SK-N-SH treated with all-trans-retinoic acid at 6 μM for 48 hours (cell line): ENCODE data around the gene HSPB6.

Experiments used
- BACH2 ChIP-seq: fragments of 250-450 bp; sonication (Bioruptor Pico); IDR thresholded peaks from 2 replicates; pipeline ENCODE4 v1.9.0; 2021; ENCODE audit warnings: mild to moderate bottlenecking, borderline replicate concordance
- CREB5 ChIP-seq: fragments of 250-450 bp; sonication (Bioruptor Pico); IDR thresholded peaks from 2 replicates; pipeline ENCODE4 v1.5.1; 2020; ENCODE audit warnings: low read depth, mild to moderate bottlenecking, moderate library complexity
- ZFP30 ChIP-seq: fragments of 450-650 bp; formaldehyde crosslinking; IDR thresholded peaks from 2 replicates; pipeline ENCODE4 v1.5.0; 2022; ENCODE audit warnings: mild to moderate bottlenecking, moderate library complexity

- TF ChIP-seq CREB5 (CRISPR knock-in tag) (no peak), BACH2 (CRISPR knock-in tag) (no peak), ZFP30 (no peak)
Measured at GRCh38 chr19:35777086-35777841, 20.4 kb upstream of the HSPB6 start.
